Fibroblast of mammary gland (primary cell): ENCODE results near the gene MCM6.

Source experiments
- DNase-seq: peaks from one replicate; pipeline ENCODE4 v3.0.0-alpha.2; 2010; ENCODE audit warnings: low read depth
- H3K4me3 ChIP-seq: 2 replicates; pipeline ENCODE4 v1.5.1; 2011; ENCODE audit warnings: low read depth, mild to moderate bottlenecking, low read length, moderate library complexity; ENCODE audit not compliant: control insufficient read depth
- CTCF ChIP-seq: conservative IDR thresholded peaks from 2 replicates; pipeline ENCODE4 v1.5.1; 2011; ENCODE audit warnings: low read depth, low read length, inconsistent platforms; ENCODE audit not compliant: control insufficient read depth, insufficient read depth

The MCM6 gene

GRCh38 chr2:135876066-135876711 lies at the start of gene MCM6:
Gene MCM6, minus strand, starts transcription at chr2:135876443. Its CDS starts 78 bp downstream, at chr2:135876365.
- peak within 1 kb of the TSS; percentile 73 for H3K4me3 ChIP-seq
- DNase-seq, result peak; percentile 99
- TF ChIP-seq CTCF, result no peak

GRCh38 chr2:135925571-135925970 lies 49.3 kb upstream of the MCM6 start:
- DNase-seq, result peak; percentile 55
- TF ChIP-seq CTCF, result no peak
- no peak overlapping the region for H3K4me3 ChIP-seq

GRCh38 chr2:135916207-135916606 lies 40.0 kb upstream of the MCM6 start:
- peak; percentile 41 for TF ChIP-seq CTCF
- H3K4me3 ChIP-seq, result no peak overlapping the region
- DNase-seq, result peak; percentile 52

GRCh38 chr2:135914485-135914884 lies 38.2 kb upstream of the MCM6 start:
- TF ChIP-seq CTCF, result no peak

GRCh38 chr2:135913727-135914365 lies 37.6 kb upstream of the MCM6 start:
- TF ChIP-seq CTCF, result peak; percentile 72
- no peak overlapping the region for H3K4me3 ChIP-seq
- DNase-seq, result peak; percentile 59

More at GRCh38 chr2:135914485-135914884, 38.2 kb upstream of the MCM6 start:
- H3K4me3 ChIP-seq, result no peak overlapping the region
- DNase-seq, result peak; percentile 5

- TF ChIP-seq CTCF, result no peak
- DNase-seq, result peak; percentile 11
- no peak overlapping the region for H3K4me3 ChIP-seq
These were observed 33.7 kb upstream of the MCM6 start for GRCh38 chr2:135909976-135910375.
